K562 (cell line): ENCODE data around the gene GAPDH. TPM values are rescaled to one million over a fixed set of nuclear protein-coding genes. Genes with fewer than 3 reads are reported as not detected.

Experiments used
- CC2D1A ChIP-seq: fragments of 450-650 bp; IDR thresholded peaks from 2 replicates; pipeline ENCODE4 v1.6.1; 2017; ENCODE audit warnings: mild to moderate bottlenecking
- CHD4 ChIP-seq: fragments of 200-600 bp; sonication (generic); IDR thresholded peaks from 3 replicates; pipeline ENCODE4 v1.6.1; 2012; ENCODE audit warnings: low read depth, mild to moderate bottlenecking, mixed read lengths, low read length, inconsistent platforms; ENCODE audit not compliant: insufficient read depth, insufficient replicate concordance, poor library complexity, severe bottlenecking
- DEAF1 ChIP-seq: fragments of 450-650 bp; formaldehyde crosslinking; IDR thresholded peaks from 2 replicates; pipeline ENCODE4 v1.4.0; 2020; ENCODE audit warnings: mild to moderate bottlenecking, moderate library complexity
- DMBX1 ChIP-seq: fragments of 250-450 bp; sonication (Bioruptor Pico); IDR thresholded peaks from 2 replicates; pipeline ENCODE4 v1.8.0; 2022; ENCODE audit warnings: inconsistent platforms, mild to moderate bottlenecking, moderate library complexity, borderline replicate concordance
- E2F8 ChIP-seq: fragments of 450-650 bp; IDR thresholded peaks from 2 replicates; pipeline ENCODE4 v1.7.1; 2018; ENCODE audit warnings: mild to moderate bottlenecking, low read depth; ENCODE audit not compliant: partially characterized antibody
- EP300 ChIP-seq: IDR thresholded peaks from 2 replicates; pipeline ENCODE4 v1.6.1; 2012; ENCODE audit warnings: low read length, improper control_type of control experiment
- FOXM1 ChIP-seq, 2 experiments: fragments of 450-650 bp in 1 of 2; sonication (generic) in 1 of 2; formaldehyde crosslinking in 1 of 2; IDR thresholded peaks; 2 replicates each; pipeline versions ENCODE4 v1.6.1 to v1.9.0; 2017 to 2022; ENCODE audit warnings: low read depth in 2 of 2, mild to moderate bottlenecking in 2 of 2, missing genetic modification reagents in 1 of 2, moderate library complexity in 1 of 2
- FOXP1 ChIP-seq: sonication (generic); formaldehyde crosslinking; IDR thresholded peaks from 2 replicates; pipeline ENCODE4 v1.8.0; 2022; ENCODE audit warnings: mild to moderate bottlenecking, missing genetic modification reagents
- GATA2 ChIP-seq: sonication (generic); formaldehyde crosslinking; IDR thresholded peaks from 2 replicates; pipeline ENCODE4 v1.4.0; 2020; ENCODE audit warnings: mild to moderate bottlenecking, missing genetic modification reagents
- HDAC3 ChIP-seq: fragments of 450-650 bp; IDR thresholded peaks from 2 replicates; pipeline ENCODE4 v1.6.1; 2018; ENCODE audit warnings: borderline replicate concordance, mild to moderate bottlenecking, moderate library complexity; ENCODE audit not compliant: partially characterized antibody
- LEF1 ChIP-seq: fragments of 450-650 bp; IDR thresholded peaks from 2 replicates; pipeline ENCODE4 v1.6.1; 2016; ENCODE audit warnings: mild to moderate bottlenecking
- MAZ ChIP-seq, 2 experiments: fragments of 450-650 bp in 1 of 2; sonication (generic) in 1 of 2; formaldehyde crosslinking; IDR thresholded peaks in 1 of 2; conservative IDR thresholded peaks in 1 of 2; 2 replicates each; pipeline versions ENCODE4 v1.4.0 to v1.5.0; 2020; ENCODE audit warnings: mild to moderate bottlenecking in 1 of 2, missing genetic modification reagents in 1 of 2
- PML ChIP-seq: IDR thresholded peaks from 2 replicates; pipeline ENCODE4 v1.6.1; 2012; ENCODE audit warnings: low read length, inconsistent platforms
- RB1 ChIP-seq: fragments of 450-650 bp; IDR thresholded peaks from 2 replicates; pipeline ENCODE4 v1.6.1; 2017; ENCODE audit warnings: low read depth, mild to moderate bottlenecking
- SMARCE1 ChIP-seq: fragments of 450-650 bp; IDR thresholded peaks from 2 replicates; pipeline ENCODE4 v1.7.1; 2016; ENCODE audit warnings: mild to moderate bottlenecking
- U2AF1 ChIP-seq: fragments of 200-400 bp; formaldehyde crosslinking; optimal IDR thresholded peaks from 2 replicates; pipeline ENCODE3; 2017; ENCODE audit warnings: mild to moderate bottlenecking, low read depth, low read length, moderate library complexity
- ZBED1 ChIP-seq: IDR thresholded peaks from 2 replicates; pipeline ENCODE4 v1.6.1; 2014
- ZBTB33 ChIP-seq: sonication (generic); formaldehyde crosslinking; IDR thresholded peaks from 2 replicates; pipeline ENCODE4 v1.8.1; 2023; ENCODE audit warnings: mild to moderate bottlenecking, missing genetic modification reagents
- ZC3H11A ChIP-seq: IDR thresholded peaks from 2 replicates; pipeline ENCODE4 v1.6.1; 2012; ENCODE audit warnings: low read depth, low read length, improper control_type of control experiment
- ZNF274 ChIP-seq: IDR thresholded peaks from 2 replicates; pipeline ENCODE4 v1.6.1; 2011; ENCODE audit warnings: low read depth, mild to moderate bottlenecking, low read length, moderate library complexity, borderline replicate concordance
- ZNF507 ChIP-seq: conservative IDR thresholded peaks from 2 replicates; pipeline ENCODE4 v1.6.1; 2017; ENCODE audit warnings: missing genetic modification characterization, missing compliant biosample characterization
- ZNF717 ChIP-seq: fragments of 250-450 bp; sonication (Bioruptor Pico); IDR thresholded peaks from 2 replicates; pipeline ENCODE4 v1.5.0; 2021
- ZNF780A ChIP-seq: fragments of 250-450 bp; sonication (Bioruptor Pico); IDR thresholded peaks from 2 replicates; pipeline ENCODE4 v1.5.0; 2021; ENCODE audit warnings: mild to moderate bottlenecking
- polyA plus RNA-seq, 8 experiments: library from polyadenylated mRNA; depleted of rRNA in 4 of 8; stranded (reverse) in 5 of 8; unstranded in 3 of 8; fragments of >200 nt; fragmentation: Nextera tagmentation in 2 of 8; fragmentation: Illumina TruSeq in 1 of 8; extraction: Ambion mirVana in 2 of 8; extraction: Trizol in 1 of 8; gene quantifications; 2 replicates each; pipeline versions ENCODE4 v1.2.1 to v1.2.3, GENCODE V29; 2011 to 2014; ENCODE audit warnings: inconsistent platforms in 1 of 8, missing spikeins in 1 of 8
- total RNA-seq, 7 experiments: library from RNA; depleted of rRNA in 6 of 7; stranded (reverse); fragments of >200 nt in 6 of 7; fragmentation: Illumina TruSeq in 2 of 7; extraction: Trizol in 2 of 7; gene quantifications; 2 replicates each; pipeline versions ENCODE4 v1.2.1 to v1.2.3, GENCODE V29; 2011 to 2021; ENCODE audit warnings: low replicate concordance in 1 of 7

The GAPDH gene
- total and polyA plus RNA-seq, 9 of the 15 experiments (the other 6 are each of a cell fraction or from before 2014, with no cell fraction given): 2,206 to 6,793 (median 4,217) TPM

GRCh38 chr12:6493497-6494257 lies 40.6 kb upstream of the GAPDH start, which contains the start of gene NCAPD2 (continued):
- no peak for TF ChIP-seq GATA2
- TF ChIP-seq LEF1: no peak
- no peak for TF ChIP-seq ZNF274
- TF ChIP-seq HDAC3: peak; percentile 14
- TF ChIP-seq FOXP1 (CRISPR knock-in tag): no peak
- no peak for TF ChIP-seq U2AF1
- TF ChIP-seq E2F8: no peak
- peak; percentile 29; the same call in 1 of the 2 replicates for TF ChIP-seq PML
- TF ChIP-seq DEAF1 (CRISPR knock-in tag): no peak
- no peak for TF ChIP-seq ZC3H11A
- TF ChIP-seq ZNF717 (CRISPR knock-in tag): no peak
- no peak for TF ChIP-seq DMBX1 (CRISPR knock-in tag)
- TF ChIP-seq ZBTB33: no peak; the same call in 1 of the 2 replicates
- TF ChIP-seq FOXM1 (IDR thresholded peaks at IDR 0.05; ENCODE audit: low read depth): peak; percentile 98
- TF ChIP-seq FOXM1 (CRISPR knock-in tag; IDR thresholded peaks at IDR 0.05; ENCODE audit: low read depth): peak; percentile 72; the same call in 1 of the 2 replicates
- peak; percentile 58; the same call in 1 of the 2 replicates for TF ChIP-seq RB1
- TF ChIP-seq CC2D1A: peak; percentile 58; the same call in 1 of the 2 replicates
- TF ChIP-seq ZNF780A (CRISPR knock-in tag): no peak
- no peak; the same call in 1 of the 2 replicates for TF ChIP-seq SMARCE1
- TF ChIP-seq MAZ (CRISPR knock-in tag; conservative IDR thresholded peaks at IDR 0.05 in 1 of 2, IDR thresholded peaks at IDR 0.05 in 1 of 2): peak; percentile 5 to 72; a peak in 3 of 4 replicates
- no peak for TF ChIP-seq ZBED1
- no peak for TF ChIP-seq CHD4
- TF ChIP-seq EP300: no peak
- no peak for TF ChIP-seq ZNF507 (tag)
